Sigmoid colon (tissue), 4 donors: ENCODE data around the gene ABCC1.

Experiments
- CTCF ChIP-seq, 4 experiments: fragments of 450-650 bp in 3 of 4; fragments of 200-600 bp in 1 of 4; IDR thresholded peaks; one replicate each; pipeline ENCODE4 v1.5.1; 2016 to 2019; ENCODE audit warnings: antibody characterized with exemption in 4 of 4, mild to moderate bottlenecking in 3 of 4, moderate library complexity in 2 of 4
- POLR2A ChIP-seq, 2 donors: fragments of 450-650 bp; IDR thresholded peaks; one replicate each; pipeline ENCODE4 v1.6.1; 2016; ENCODE audit warnings: antibody characterized with exemption in 2 of 2, mild to moderate bottlenecking in 2 of 2, moderate library complexity in 2 of 2
- POLR2AphosphoS5 ChIP-seq, 4 donors: sonication (generic); formaldehyde crosslinking; IDR thresholded peaks; one replicate each; pipeline ENCODE4 v1.6.1; 2017; ENCODE audit warnings: antibody characterized with exemption in 4 of 4

GRCh38 chr16:15981382-15981781 is 32.0 kb downstream of the ABCC1 start:
- no peak for TF ChIP-seq CTCF (IDR thresholded peaks at IDR 0.05)
- TF ChIP-seq POLR2A (IDR thresholded peaks at IDR 0.05): no peak
- TF ChIP-seq POLR2AphosphoS5 (IDR thresholded peaks at IDR 0.05): no peak
